ENCODE data around the gene CBLB.
"Not testable (repeated sequence)": the region's sequence is repeated elsewhere in the genome, so short reads cannot be mapped to it uniquely, and the experiment has no call there.

The CBLB gene

GRCh38 chr3:105844704-105845103, 24.1 kb downstream of the CBLB start:
- DNase-seq: no peak

GRCh38 chr3:105843994-105844393, 24.8 kb downstream of the CBLB start:
- DNase-seq: no peak

DNA sequence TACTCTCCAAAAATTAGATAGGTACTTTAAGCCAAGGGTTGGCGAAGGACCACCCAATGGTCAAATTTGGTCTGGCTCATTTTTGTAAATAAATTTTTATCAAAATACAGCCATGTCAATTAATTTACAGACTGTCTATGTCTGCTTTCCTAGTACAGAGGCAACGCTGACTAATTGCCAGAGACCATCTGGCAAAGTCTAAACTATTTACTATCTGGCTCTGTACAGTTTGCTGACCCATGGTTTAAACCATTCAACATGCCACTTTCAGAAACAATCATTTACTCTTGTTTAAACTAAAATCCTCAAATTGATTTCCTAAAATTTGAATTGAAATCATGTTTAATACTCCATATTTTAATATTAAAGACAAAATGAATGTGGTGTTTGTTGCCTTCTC, 25.9 kb downstream of the CBLB start:
- no peak for DNase-seq

DNA sequence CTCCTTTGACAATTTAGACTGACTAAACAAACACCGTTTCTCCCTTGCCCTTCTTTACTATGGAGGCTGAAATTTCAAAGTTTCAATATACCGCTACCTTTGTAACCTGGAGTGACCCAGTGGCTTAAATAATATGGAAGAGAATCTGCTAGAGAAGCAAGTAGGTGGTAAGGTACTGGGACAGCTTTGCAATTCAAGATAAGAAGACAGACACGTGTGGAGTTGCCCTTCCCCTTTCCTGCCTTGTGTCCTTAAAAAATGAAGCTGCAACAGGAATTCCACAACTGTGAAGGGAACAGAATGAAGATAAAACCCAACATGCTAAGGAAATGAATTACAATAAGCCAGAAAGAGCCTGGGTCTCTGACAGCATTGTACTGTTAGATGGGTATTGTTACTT, 26.4 kb downstream of the CBLB start:
- no peak for DNase-seq

DNA sequence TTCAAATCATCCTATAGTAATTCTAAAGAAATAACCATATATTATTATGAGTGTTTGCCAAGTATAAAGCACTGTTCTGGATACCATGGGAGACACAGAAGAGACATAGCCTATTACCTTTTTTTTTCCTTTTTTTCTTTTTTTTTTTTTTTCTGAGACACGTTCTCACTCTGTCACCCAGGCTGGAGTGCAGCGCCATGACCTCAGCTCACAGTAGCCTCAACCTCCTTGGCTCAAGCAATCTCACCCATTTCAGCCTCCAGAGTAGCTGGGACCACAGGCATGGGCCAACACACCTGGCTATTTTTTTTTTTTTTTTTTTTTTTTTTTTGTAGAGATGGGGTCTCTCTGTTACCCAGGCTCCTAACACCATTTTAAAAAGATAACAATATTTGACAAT, 30.9 kb downstream of the CBLB start:
- no peak for DNase-seq

- DNase-seq: no peak
Measured at GRCh38 chr3:105837143-105837740, 31.6 kb downstream of the CBLB start.

DNA sequence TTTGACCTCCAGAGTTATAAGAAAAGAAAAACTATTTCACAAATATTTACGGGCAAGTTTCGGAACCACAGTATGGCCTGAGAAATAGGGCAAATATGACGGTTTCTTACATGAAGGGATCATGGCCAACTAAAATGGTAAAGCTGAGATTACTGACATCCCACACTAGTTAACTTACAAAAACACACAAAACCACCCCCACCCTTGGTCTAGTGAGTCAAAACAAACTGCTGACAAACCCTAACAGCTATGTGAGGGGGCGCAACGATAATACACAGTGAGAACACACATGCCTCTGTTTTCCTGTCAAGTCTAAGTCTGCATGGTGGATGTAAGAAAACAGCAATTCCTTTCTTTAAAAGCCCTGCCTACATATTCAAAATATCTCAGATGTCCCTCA, 32.3 kb downstream of the CBLB start:
- peak; percentile 51 for DNase-seq

DNA sequence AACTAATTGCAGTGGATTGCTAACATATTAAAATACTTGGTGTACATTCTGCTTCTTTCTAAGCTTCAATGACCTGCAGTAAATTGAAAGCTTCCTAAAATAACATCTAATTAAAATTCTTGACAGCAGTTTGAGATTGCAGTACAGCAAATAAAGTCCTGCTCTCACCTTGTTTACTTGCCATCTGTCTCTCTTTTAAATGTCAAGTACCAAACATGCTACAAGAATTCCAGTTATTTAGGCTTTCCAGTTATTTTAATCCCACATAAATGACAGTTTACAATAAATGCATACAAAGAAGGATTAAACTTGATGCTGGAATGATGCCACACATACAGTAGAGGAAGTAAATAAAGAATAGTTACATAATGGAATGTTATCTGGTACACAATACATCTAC, 33.2 kb downstream of the CBLB start:
- no peak for DNase-seq

DNA sequence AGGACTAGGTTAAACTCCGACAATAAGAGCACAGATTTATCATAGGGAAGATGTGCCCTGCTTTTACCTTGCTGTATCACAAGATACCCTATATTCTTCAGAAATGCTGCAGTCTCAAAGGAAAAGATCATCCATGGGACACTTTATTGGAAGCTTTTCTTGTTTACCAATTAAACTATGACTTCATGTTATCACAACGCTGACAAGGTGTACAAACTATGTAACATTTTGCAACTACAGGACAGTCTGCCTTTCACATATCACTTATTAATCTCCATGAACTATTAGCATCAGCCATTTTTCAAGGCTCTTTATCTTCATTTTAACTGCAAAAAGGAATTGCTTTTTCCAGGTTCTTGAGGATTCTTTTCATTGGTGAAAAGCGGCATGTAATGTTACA, 34.0 kb downstream of the CBLB start:
- DNase-seq: no peak

- no peak for DNase-seq
Measured at GRCh38 chr3:105832644-105833043, 36.2 kb downstream of the CBLB start.

DNA sequence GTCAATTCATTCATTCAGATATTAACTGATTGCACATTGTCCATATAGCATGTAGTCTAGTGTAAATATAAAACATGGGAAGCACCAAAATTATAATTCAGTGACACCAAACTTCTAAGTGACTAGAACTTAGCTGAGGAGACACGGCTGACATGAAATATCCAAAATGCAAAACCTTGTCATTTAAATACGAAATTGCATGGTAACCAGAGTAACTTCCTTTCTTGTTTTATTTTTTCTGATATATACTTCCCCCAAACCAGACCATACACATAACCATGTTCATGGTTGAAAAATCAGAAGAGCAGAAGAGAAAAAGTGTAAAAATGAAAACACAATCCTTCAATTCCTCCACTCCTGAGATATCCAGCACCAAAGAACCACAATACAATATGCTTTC, 38.0 kb downstream of the CBLB start:
- DNase-seq: no peak

DNA sequence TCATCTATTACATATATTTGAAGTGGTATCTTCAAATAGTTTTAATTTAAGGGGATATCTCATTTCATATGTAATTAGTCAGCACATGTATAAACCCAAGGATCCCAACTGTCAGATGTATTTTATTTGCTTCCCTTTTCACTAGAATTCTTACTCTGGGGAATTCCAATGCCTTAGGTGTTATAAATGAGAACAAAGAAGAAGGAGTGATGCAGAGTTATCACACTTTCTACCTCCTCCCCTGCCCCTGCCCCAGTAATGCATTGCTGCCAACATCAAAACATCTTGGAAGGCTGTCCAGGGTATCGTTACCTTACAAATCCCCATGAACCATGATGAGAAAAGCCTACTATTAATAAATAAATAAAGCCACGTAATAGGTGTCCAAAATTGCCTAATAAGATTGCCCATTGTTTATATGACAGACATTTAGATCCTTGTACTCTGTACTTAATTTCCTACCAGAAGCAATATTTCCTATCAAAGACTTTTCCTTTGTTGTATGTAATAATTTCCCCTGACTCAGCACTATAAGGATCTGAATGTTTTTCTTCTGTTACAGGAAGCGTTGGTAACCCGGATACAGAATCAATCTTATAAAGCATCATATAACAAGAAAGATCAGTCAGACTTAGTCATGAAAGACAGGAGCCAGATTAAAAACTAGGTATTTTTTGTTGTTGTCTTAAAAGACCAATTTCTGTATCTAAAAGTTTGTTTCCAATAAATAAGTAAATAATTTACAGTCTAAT, 38.8 kb downstream of the CBLB start:
- peak in 1 of 2 donors; percentile 17 for DNase-seq

DNA sequence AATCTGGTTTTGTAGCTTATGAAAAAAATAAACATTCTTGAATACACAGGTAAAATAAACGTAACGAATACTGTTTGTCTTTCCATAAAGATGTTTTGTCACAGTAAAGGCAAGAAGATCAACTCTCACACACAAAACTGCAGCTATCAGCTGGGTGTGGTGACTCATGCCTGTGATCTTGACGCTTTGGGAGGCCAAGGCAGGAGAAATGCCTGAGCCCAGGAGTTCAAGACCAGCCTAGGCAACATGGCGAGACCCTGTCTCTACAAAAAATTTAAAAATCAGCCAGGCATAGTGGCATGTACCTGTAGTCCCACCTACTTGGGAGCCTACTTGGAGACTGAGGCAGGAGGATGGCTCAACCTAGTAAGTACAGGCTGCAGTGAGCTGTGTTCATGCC, 39.6 kb downstream of the CBLB start:
- peak; percentile 25 to 27 for DNase-seq

DNA sequence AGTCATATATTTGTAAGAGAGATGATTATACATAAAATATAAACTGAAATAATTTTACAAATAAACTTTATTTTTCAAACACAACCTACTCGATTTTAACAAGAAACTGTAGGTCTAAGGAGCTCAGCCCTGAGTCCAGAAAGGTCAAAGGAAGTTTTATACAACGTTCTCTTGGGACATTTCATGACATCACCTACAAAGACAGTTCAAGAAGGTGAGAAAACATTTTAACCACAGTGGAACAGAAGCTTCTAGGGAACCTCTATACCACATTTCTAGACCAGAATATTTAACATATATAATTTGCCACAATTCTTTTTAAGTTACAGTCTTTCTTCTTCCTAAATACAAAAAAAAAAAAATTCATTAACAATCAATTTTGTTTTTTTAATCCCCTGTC, 40.1 kb downstream of the CBLB start:
- no peak for DNase-seq

DNA sequence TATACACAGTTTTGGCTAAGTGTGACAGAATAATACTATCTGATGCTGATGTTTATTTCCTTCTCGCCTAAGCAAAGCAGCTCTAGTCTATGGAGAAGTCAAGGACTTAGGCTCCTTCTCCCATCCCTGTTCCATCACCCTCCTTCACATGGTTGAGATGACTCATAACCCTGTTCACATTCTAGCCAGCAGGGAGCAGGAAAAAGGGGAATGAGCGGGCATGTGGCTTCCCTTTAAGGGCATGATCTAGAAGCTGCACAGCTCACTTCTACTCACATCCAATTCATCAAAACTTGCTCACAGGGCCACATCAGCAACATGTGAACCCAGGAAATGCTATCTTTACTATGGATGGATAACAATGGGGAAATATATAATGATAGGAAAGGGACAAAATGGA, 40.9 kb downstream of the CBLB start:
- DNase-seq: no peak

GRCh38 chr3:105826778-105827634, 41.8 kb downstream of the CBLB start:
- no peak for DNase-seq

DNA sequence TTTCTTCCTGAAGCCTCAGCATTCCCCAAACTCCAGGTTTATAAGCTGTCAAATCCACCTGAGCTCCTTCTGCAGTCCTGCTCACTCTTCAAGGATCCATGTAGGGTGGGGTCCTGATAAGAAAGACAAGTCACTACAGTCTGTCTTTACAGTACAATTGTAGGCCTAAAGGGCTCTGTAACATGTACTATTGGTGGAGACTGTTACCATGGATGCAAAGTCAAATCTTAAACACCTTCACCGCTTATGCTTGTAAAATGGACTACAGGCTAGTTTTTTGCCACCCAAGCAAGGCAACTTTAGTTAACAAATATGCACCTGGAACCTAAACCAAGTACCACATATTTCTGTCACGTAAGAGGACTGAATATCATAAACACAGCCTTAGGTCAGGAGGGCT, 44.7 kb downstream of the CBLB start:
- no peak for DNase-seq

DNA sequence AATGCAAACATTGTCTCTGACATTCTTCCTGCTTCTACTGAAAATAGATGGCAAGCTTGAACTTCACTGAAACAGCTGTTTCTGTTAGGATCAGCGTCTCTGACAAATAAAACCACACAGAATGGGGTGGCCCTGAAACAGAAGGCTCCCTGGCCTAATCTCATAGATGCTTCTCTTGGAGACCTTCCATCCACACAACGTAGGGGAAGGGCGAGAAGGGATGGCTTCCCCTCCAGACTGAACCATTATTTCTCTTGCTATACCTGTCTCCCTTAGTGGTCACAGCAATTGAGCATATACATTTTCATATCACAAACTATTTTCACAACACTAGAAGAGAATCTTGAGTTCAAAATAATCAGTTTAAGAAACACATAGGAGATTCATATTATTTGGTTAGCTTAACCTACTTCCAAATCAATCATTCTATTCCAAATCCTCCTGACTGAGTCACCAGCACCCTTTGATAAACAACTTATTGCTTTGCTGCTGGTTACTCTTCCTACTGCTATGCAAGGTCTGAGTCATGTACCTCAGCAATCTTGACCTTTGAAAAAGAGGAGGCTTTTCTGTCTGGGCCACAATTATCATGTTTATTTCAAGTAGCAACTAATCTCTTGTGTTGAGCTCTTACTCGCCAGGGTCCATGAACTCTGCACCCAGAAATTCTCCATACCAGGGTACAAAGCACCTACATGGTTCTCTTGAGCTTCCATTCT, 45.5 kb downstream of the CBLB start:
- DNase-seq: peak in 1 of 2 donors; percentile 45

- no peak for DNase-seq
Measured at GRCh38 chr3:105822171-105823123, 46.4 kb downstream of the CBLB start.

DNA sequence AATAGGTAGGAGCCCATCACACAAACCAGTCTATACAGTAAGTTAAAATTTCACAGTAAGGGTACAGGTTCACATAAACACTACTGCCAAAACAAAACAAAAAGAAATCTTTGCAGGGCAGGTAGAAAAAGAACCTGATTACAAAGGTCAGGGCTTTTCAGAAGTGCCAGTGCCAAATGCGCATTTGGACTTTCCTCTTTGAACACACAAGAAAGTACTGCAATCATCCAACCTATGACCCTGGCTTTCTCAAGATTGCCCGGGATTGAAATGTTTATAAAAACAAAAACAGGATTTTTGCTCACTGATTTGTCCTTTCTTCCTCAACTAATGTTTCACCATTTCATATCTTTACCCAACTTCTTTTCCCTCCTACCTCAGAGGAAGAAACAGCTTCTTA, 47.4 kb downstream of the CBLB start:
- no peak for DNase-seq

DNA sequence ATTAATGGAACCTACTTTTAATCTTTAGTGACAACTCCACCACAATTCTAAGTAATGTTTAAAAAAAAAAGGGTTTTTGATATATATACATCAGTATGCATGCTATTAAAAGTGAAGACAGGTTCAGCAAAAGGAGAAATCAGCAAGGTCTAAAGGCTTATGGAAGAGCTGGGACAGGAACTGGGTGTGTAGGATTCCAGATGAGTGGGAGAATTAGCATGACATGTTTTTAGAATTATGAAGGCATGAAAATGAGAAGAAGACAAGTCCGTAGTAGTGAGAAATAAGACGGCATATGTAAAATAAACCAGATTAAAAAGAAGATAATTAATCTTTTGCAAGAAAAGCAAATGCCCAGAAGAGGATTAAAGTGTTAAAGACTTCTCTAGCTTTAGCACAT, 52.0 kb downstream of the CBLB start:
- no peak for DNase-seq

- not testable (repeated sequence) for DNase-seq
Measured at GRCh38 chr3:105815331-105815730, 53.5 kb downstream of the CBLB start.

Data from activated CD4-positive, alpha-beta T cell treated with anti-CD3 and anti-CD28 coated beads for 4 hours (primary cell).